GM13976 (cell line): ENCODE results near the gene CTNNA2.

Source experiments
- DNase-seq: peaks from one replicate; pipeline ENCODE4 v3.0.0; 2012; ENCODE audit warnings: low spot score
- CTCF ChIP-seq: IDR thresholded peaks from 2 replicates; pipeline ENCODE4 v1.5.1; 2012; ENCODE audit warnings: borderline replicate concordance, mild to moderate bottlenecking; ENCODE audit not compliant: insufficient read depth; ENCODE audit errors: extremely low read depth, missing control alignments, control extremely low read depth
- in situ Hi-C: fragments of 300-500 bp; cut with MboI; formaldehyde crosslinking; loops from one replicate; pipeline ENCODE4 v1.12.0; 2022; ENCODE audit warnings: low sequenced_read_pairs, mixed read lengths, inconsistent platforms; ENCODE audit not compliant: unreplicated experiment

Gene CTNNA2

GRCh38 chr2:80233333-80233732 is 720.5 kb downstream of the CTNNA2 start:
- no peak for TF ChIP-seq CTCF
- in situ Hi-C loops, result no loop called here
- DNase-seq, result no peak

GRCh38 chr2:80238692-80239469 is 726.0 kb downstream of the CTNNA2 start:
- in situ Hi-C loops, result no loop called here
- no peak for DNase-seq

GRCh38 chr2:80242355-80242910 is 729.6 kb downstream of the CTNNA2 start:
- in situ Hi-C loops, result no loop called here
- no peak for DNase-seq
- no peak for TF ChIP-seq CTCF

More at GRCh38 chr2:80238692-80239469, 726.0 kb downstream of the CTNNA2 start:
- TF ChIP-seq CTCF, result peak; percentile 53

- no peak for DNase-seq
- TF ChIP-seq CTCF, result no peak
- in situ Hi-C loops, result no loop called here
Measured at GRCh38 chr2:80244905-80245584, 732.2 kb downstream of the CTNNA2 start.

GRCh38 chr2:80246534-80246933 is 733.7 kb downstream of the CTNNA2 start:
- DNase-seq, result no peak
- in situ Hi-C loops, result no loop called here
- no peak for TF ChIP-seq CTCF

- in situ Hi-C loops, result no loop called here
- TF ChIP-seq CTCF, result no peak
- no peak for DNase-seq
Measured at GRCh38 chr2:80247339-80247738, 734.5 kb downstream of the CTNNA2 start.
